Measurements from ENCODE around the gene NEUROD2.
A peak's percentile ranks its signal among the peaks of the same experiment; 100 is the strongest.

Gene NEUROD2

GRCh38 chr17:39635614-39636176, 28.0 kb upstream of the NEUROD2 start:
- DNase-seq (ENCODE audit: low read depth in 2 of 2): no peak

- no peak for DNase-seq (ENCODE audit: low read depth in 2 of 2)
Measured at GRCh38 chr17:39634384-39634871, 26.7 kb upstream of the NEUROD2 start.

- no peak for DNase-seq (ENCODE audit: low read depth in 2 of 2)
Measured at GRCh38 chr17:39633570-39634183, 26.0 kb upstream of the NEUROD2 start.

- no peak for DNase-seq (ENCODE audit: low read depth in 2 of 2)
Measured at GRCh38 chr17:39632153-39632941, 24.6 kb upstream of the NEUROD2 start.

- no peak for DNase-seq (ENCODE audit: low read depth in 2 of 2)
Measured at GRCh38 chr17:39631403-39631802, 23.7 kb upstream of the NEUROD2 start.

- no peak for DNase-seq (ENCODE audit: low read depth in 2 of 2)
Measured at GRCh38 chr17:39629898-39630297, 22.2 kb upstream of the NEUROD2 start.

GRCh38 chr17:39629494-39629880, 21.8 kb upstream of the NEUROD2 start:
- DNase-seq (ENCODE audit: low read depth in 2 of 2): no peak

GRCh38 chr17:39628655-39629493, 21.2 kb upstream of the NEUROD2 start:
- DNase-seq (ENCODE audit: low read depth in 2 of 2): no peak

GRCh38 chr17:39627712-39628516, 20.2 kb upstream of the NEUROD2 start:
- no peak for DNase-seq (ENCODE audit: low read depth in 2 of 2)

GRCh38 chr17:39627047-39627711, 19.5 kb upstream of the NEUROD2 start:
- no peak for DNase-seq (ENCODE audit: low read depth in 2 of 2)

GRCh38 chr17:39626171-39627046, 18.7 kb upstream of the NEUROD2 start, which contains the start of gene PPP1R1B:
Gene PPP1R1B, plus strand, starts transcription at chr17:39626952. Its CDS starts 441 bp downstream, at chr17:39627393.
- no peak for DNase-seq (ENCODE audit: low read depth in 2 of 2)

- DNase-seq (ENCODE audit: low read depth in 2 of 2): no peak
Measured at GRCh38 chr17:39625198-39625785, 17.6 kb upstream of the NEUROD2 start.

GRCh38 chr17:39624313-39624712, 16.6 kb upstream of the NEUROD2 start:
- DNase-seq (ENCODE audit: low read depth in 2 of 2): no peak

GRCh38 chr17:39623356-39623950, 15.7 kb upstream of the NEUROD2 start:
- peak; percentile 81 to 91 for DNase-seq (ENCODE audit: low read depth in 2 of 2)

GRCh38 chr17:39622380-39623006, 14.8 kb upstream of the NEUROD2 start:
- DNase-seq (ENCODE audit: low read depth in 2 of 2): peak in 1 of 2 donors; percentile 51

GRCh38 chr17:39621523-39622379, 14.0 kb upstream of the NEUROD2 start:
- DNase-seq (ENCODE audit: low read depth in 2 of 2): peak; percentile 73 to 88

- DNase-seq (ENCODE audit: low read depth in 2 of 2): no peak
Measured at GRCh38 chr17:39619786-39620101, 12.0 kb upstream of the NEUROD2 start.
